ENCODE measurements around the gene CEP250.

DNA sequence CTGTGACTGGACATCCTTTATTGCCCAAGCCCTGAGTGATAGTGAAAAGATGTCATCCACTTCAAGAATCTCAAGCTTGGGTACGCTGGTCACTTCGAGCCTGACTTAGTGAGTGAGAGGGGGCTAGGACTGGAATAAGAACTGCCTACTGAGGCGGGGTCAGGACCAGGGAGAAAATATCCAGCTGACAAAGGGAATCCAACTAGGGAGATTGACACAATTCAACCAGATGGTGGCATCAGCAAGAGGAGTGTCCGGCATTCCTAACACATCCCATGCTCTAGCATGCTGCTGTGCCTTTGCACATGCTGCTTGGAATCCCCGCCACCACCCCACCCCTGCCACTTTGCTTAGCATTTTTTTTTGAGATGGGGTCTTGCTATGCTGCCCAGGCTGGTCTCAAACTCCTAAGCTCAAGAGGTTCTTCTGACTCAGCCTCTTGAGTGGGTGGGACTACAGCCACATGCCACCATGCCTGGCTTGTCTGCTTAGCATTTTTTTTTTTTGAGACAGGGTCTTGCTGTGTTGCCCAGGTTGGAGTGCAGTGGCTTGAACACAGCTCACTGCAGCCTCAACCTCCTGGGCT is 6.5 kb upstream of the CEP250 start:
- TF ChIP-seq CTCF (conservative IDR thresholded peaks at IDR 0.05; ENCODE audit: low read depth, low read length) (no peak), EZH2 (IDR thresholded peaks at IDR 0.05; ENCODE audit: low read length, unreplicated experiment) (no peak)
